ENCODE results near the gene FBXW12.

The FBXW12 gene

DNA sequence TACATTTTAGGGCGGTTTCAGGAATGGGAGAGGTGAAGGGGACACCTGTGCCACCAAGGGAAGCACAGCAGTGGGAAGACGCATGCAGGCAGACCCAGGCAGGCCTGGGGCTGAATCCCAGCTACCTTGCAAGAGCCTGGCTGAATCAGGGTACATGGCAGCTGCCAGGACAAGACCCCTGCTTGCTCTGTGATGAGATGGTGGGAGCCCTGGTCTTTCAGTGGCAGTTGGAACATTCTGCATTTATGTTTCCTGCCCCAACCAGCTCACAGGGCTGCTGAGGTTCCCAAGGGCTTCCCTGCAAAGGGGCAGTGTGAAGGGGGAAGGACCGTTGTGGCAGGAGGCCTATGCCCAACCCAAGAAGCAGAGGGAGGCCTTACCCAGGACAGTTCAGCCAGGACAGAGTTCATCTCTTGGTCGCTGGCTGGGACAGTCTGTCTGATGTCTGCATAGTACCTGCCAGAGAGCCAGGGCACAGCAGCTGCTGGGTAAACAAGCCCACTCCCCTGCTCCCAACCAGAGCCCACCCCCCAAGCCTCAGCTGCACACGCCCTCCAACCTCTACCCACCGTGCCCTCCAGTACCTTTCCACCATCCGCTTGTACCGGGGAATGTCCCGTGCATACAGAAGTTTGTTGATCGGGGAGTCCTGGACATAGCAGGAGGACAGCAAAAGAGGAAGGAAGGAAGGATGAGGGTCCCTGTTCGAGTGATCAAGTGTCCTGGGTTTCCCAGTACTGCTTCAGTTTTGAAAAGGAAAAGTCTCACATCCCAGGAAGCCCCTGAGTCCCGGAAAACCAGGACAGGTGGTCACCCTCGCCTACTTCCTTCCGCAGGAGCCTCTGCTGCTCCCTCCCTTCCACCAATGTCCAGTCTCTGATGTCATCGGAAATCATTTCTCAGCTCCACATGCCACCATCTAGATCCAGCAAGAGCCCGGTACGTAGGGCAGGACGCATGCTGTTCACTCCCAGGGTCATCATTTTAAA is 34.7 kb downstream of the FBXW12 start:
- Histone ChIP-seq H3K27ac (ENCODE audit: low read depth in 2 of 2, low read length in 2 of 2) (no peak overlapping the region), H3K9ac (ENCODE audit: low read depth in 1 of 2, low read length in 2 of 2) (no peak overlapping the region), H3K9me3 (ENCODE audit: control insufficient read depth in 2 of 2, low read length in 2 of 2) (no peaks in the 10 kb centered on the region), H3K36me3 (ENCODE audit: control insufficient read depth in 2 of 2, insufficient read depth in 2 of 2, low read length in 2 of 2) (peaks cover 52 to 55% of the 10 kb centered on the region in 2 donors), H3K27me3 (ENCODE audit: control insufficient read depth in 2 of 2, insufficient read depth in 2 of 2, low read length in 2 of 2) (no peaks in the 10 kb centered on the region), H3K4me1 (ENCODE audit: control insufficient read depth in 2 of 2, insufficient read depth in 2 of 2, low read length in 2 of 2) (no peaks in the 10 kb centered on the region), H3K4me3 (ENCODE audit: low read length in 2 of 2) (no peak overlapping the region)

DNA sequence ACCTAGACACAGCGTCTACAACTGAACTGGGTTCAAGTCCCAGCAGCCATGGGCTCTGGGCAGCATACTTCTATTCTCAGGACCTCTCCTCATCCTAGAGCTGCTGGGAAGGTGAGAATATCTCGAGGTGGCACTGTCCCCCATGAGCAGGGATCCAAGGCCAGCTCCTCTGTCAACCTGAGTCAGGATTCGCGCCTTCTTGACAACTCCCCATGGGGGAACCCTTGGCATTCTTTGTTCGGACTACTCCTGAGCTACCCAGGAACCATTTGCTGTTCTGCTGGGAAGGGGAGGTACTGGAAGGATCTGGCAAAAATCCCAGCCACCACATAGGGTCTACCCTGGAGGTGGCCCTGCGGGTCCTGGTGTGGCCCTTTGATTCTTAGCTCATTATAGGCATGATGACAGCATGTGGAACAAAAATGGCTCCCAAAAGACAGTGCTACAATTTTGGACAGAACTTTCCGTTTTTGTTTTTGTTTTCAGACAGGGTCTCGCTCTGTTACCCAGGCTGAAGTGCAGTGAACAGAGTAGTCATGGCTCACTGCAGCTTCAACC is 35.6 kb downstream of the FBXW12 start:
- Histone ChIP-seq H3K9me3 (ENCODE audit: control insufficient read depth in 2 of 2, low read length in 2 of 2) (no peaks in the 10 kb centered on the region), H3K27me3 (ENCODE audit: control insufficient read depth in 2 of 2, insufficient read depth in 2 of 2, low read length in 2 of 2) (no peaks in the 10 kb centered on the region), H3K4me3 (ENCODE audit: low read length in 2 of 2) (no peak overlapping the region), H3K4me1 (ENCODE audit: control insufficient read depth in 2 of 2, insufficient read depth in 2 of 2, low read length in 2 of 2) (no peaks in the 10 kb centered on the region), H3K27ac (ENCODE audit: low read depth in 2 of 2, low read length in 2 of 2) (no peak overlapping the region), H3K9ac (ENCODE audit: low read depth in 1 of 2, low read length in 2 of 2) (no peak overlapping the region), H3K36me3 (ENCODE audit: control insufficient read depth in 2 of 2, insufficient read depth in 2 of 2, low read length in 2 of 2) (peaks cover 59 to 64% of the 10 kb centered on the region in 2 donors)

DNA sequence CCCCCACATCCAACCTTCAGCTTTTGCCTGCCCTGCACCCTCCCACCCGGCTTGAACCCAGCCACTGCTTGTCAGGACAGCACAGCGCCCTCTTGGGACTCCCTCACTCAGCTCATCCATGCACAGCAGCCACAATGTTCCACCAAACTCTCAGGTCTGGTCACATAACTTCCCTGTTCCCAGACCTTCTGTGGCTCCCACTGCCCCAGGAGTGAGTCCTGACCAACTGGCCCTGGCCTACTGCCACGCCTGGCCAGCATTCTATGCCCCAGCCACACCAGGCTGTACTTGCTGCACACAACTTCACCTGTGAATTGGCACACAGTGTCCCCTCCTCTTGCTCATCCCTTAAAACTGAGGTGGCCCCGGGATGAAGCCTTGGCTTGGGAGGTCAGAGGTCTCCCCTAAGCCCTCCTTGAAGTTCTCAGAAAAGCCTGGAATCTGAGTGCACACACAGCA is 36.8 kb downstream of the FBXW12 start:
- no peaks in the 10 kb centered on the region for H3K9me3 ChIP-seq (ENCODE audit: control insufficient read depth in 2 of 2, low read length in 2 of 2)
- no peaks in the 10 kb centered on the region for H3K27me3 ChIP-seq (ENCODE audit: control insufficient read depth in 2 of 2, insufficient read depth in 2 of 2, low read length in 2 of 2)
- no peak overlapping the region for H3K27ac ChIP-seq (ENCODE audit: low read depth in 2 of 2, low read length in 2 of 2)
- no peak overlapping the region for H3K9ac ChIP-seq (ENCODE audit: low read depth in 1 of 2, low read length in 2 of 2)
- H3K4me1 ChIP-seq (ENCODE audit: control insufficient read depth in 2 of 2, insufficient read depth in 2 of 2, low read length in 2 of 2) = no peaks in the 10 kb centered on the region
- H3K4me3 ChIP-seq (ENCODE audit: low read length in 2 of 2) = no peak overlapping the region
- H3K36me3 ChIP-seq (ENCODE audit: control insufficient read depth in 2 of 2, insufficient read depth in 2 of 2, low read length in 2 of 2) = peaks cover 64 to 70% of the 10 kb centered on the region in 2 donors

GRCh38 chr3:48409291-48410201 is 37.5 kb downstream of the FBXW12 start:
- Histone ChIP-seq H3K27ac (ENCODE audit: low read depth in 2 of 2, low read length in 2 of 2) (no peak overlapping the region), H3K9me3 (ENCODE audit: control insufficient read depth in 2 of 2, low read length in 2 of 2) (no peaks in the 10 kb centered on the region), H3K36me3 (ENCODE audit: control insufficient read depth in 2 of 2, insufficient read depth in 2 of 2, low read length in 2 of 2) (peaks cover 66 to 71% of the 10 kb centered on the region in 2 donors), H3K27me3 (ENCODE audit: control insufficient read depth in 2 of 2, insufficient read depth in 2 of 2, low read length in 2 of 2) (no peaks in the 10 kb centered on the region), H3K9ac (ENCODE audit: low read depth in 1 of 2, low read length in 2 of 2) (no peak overlapping the region), H3K4me3 (ENCODE audit: low read length in 2 of 2) (no peak overlapping the region), H3K4me1 (ENCODE audit: control insufficient read depth in 2 of 2, insufficient read depth in 2 of 2, low read length in 2 of 2) (no peaks in the 10 kb centered on the region)

- H3K9me3 ChIP-seq (ENCODE audit: control insufficient read depth in 2 of 2, low read length in 2 of 2) = no peaks in the 10 kb centered on the region
- no peaks in the 10 kb centered on the region for H3K27me3 ChIP-seq (ENCODE audit: control insufficient read depth in 2 of 2, insufficient read depth in 2 of 2, low read length in 2 of 2)
- no peak overlapping the region for H3K27ac ChIP-seq (ENCODE audit: low read depth in 2 of 2, low read length in 2 of 2)
- H3K4me1 ChIP-seq (ENCODE audit: control insufficient read depth in 2 of 2, insufficient read depth in 2 of 2, low read length in 2 of 2) = no peaks in the 10 kb centered on the region
- no peak overlapping the region for H3K9ac ChIP-seq (ENCODE audit: low read depth in 1 of 2, low read length in 2 of 2)
- H3K4me3 ChIP-seq (ENCODE audit: low read length in 2 of 2) = no peak overlapping the region
- peaks cover 67 to 74% of the 10 kb centered on the region in 2 donors for H3K36me3 ChIP-seq (ENCODE audit: control insufficient read depth in 2 of 2, insufficient read depth in 2 of 2, low read length in 2 of 2)
These were observed 38.4 kb downstream of the FBXW12 start for GRCh38 chr3:48410205-48411040.

- Histone ChIP-seq H3K4me3 (ENCODE audit: low read length in 2 of 2) (no peak overlapping the region), H3K36me3 (ENCODE audit: control insufficient read depth in 2 of 2, insufficient read depth in 2 of 2, low read length in 2 of 2) (peaks cover 66 to 77% of the 10 kb centered on the region in 2 donors), H3K27ac (ENCODE audit: low read depth in 2 of 2, low read length in 2 of 2) (no peak overlapping the region), H3K27me3 (ENCODE audit: control insufficient read depth in 2 of 2, insufficient read depth in 2 of 2, low read length in 2 of 2) (no peaks in the 10 kb centered on the region), H3K9ac (ENCODE audit: low read depth in 1 of 2, low read length in 2 of 2) (no peak overlapping the region), H3K9me3 (ENCODE audit: control insufficient read depth in 2 of 2, low read length in 2 of 2) (no peaks in the 10 kb centered on the region), H3K4me1 (ENCODE audit: control insufficient read depth in 2 of 2, insufficient read depth in 2 of 2, low read length in 2 of 2) (no peaks in the 10 kb centered on the region)
These were observed 39.1 kb downstream of the FBXW12 start for GRCh38 chr3:48411041-48411588.

DNA sequence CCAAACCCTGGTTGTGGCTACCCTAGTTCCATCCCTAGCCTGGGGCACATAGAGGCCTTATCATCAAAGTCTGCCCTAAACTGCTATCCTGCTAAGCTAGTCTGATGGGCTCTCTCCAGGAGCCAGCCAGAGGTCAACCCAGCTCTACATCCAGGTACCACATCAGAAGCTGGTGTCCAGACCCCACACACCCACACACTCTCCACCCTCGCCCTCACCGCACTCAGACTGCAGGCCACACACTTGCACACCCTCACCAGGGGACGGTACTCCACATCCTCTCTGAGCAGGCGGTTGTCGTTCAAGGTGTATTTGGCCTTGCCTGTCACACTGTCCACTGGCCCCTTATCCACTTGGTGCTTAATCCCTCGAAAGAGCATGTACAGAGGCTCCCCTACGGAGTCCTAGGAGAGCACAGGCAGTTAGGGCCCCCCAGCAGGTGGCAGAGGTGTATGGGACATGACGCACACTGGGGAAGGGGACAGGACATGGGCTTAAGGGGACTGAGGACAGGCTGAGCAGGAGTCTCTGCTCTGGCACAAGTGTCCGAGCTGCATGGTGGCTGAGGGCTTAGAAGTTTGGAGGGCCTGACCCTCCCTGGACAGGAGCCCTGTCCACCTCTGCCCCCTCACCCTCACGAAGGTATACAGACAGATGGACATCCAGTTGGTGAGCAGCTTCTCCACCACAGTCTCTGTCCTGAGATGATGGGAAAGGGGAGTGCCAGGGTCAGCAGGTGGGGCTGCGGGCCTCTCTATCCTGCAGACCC is 39.8 kb downstream of the FBXW12 start:
- Histone ChIP-seq H3K27ac (ENCODE audit: low read depth in 2 of 2, low read length in 2 of 2) (no peak overlapping the region), H3K36me3 (ENCODE audit: control insufficient read depth in 2 of 2, insufficient read depth in 2 of 2, low read length in 2 of 2) (peaks cover 67 to 77% of the 10 kb centered on the region in 2 donors), H3K4me1 (ENCODE audit: control insufficient read depth in 2 of 2, insufficient read depth in 2 of 2, low read length in 2 of 2) (no peaks in the 10 kb centered on the region), H3K9me3 (ENCODE audit: control insufficient read depth in 2 of 2, low read length in 2 of 2) (no peaks in the 10 kb centered on the region), H3K27me3 (ENCODE audit: control insufficient read depth in 2 of 2, insufficient read depth in 2 of 2, low read length in 2 of 2) (no peaks in the 10 kb centered on the region), H3K4me3 (ENCODE audit: low read length in 2 of 2) (no peak overlapping the region), H3K9ac (ENCODE audit: low read depth in 1 of 2, low read length in 2 of 2) (no peak overlapping the region)

DNA sequence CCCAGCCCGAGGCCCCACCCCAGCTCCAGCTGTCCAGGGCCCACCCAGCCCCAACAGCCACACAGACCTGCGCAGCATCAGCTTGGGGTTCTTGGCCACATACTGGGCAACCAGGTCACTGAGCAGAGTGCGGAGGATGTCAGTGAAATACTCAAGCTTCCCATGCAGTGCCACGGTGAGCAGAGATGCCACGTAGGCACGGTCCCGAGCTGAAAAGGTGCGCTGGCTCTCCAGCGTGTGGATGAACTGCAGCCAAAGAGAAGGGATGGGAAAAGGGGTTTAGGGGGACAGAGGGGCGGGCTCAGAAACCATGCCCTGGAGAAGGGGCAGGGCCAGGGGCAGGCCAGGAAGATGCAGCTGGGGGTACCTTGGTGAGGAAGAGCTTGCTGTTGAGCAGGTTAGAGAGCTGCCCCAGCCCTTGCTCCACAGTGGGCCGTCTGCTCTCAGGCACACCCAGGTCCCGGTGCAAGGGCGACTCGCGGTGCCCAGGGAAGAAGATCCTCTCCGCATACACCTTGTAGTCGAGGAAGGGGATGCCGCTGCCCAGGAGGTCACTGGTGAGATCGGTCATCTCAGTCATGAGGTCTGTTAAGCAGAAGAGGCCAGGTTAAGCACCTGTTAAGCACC is 40.5 kb downstream of the FBXW12 start:
- Histone ChIP-seq H3K36me3 (ENCODE audit: control insufficient read depth in 2 of 2, insufficient read depth in 2 of 2, low read length in 2 of 2) (peaks cover 70 to 75% of the 10 kb centered on the region in 2 donors), H3K4me1 (ENCODE audit: control insufficient read depth in 2 of 2, insufficient read depth in 2 of 2, low read length in 2 of 2) (no peaks in the 10 kb centered on the region), H3K9me3 (ENCODE audit: control insufficient read depth in 2 of 2, low read length in 2 of 2) (no peaks in the 10 kb centered on the region), H3K9ac (ENCODE audit: low read depth in 1 of 2, low read length in 2 of 2) (no peak overlapping the region), H3K27me3 (ENCODE audit: control insufficient read depth in 2 of 2, insufficient read depth in 2 of 2, low read length in 2 of 2) (no peaks in the 10 kb centered on the region), H3K4me3 (ENCODE audit: low read length in 2 of 2) (no peak overlapping the region), H3K27ac (ENCODE audit: low read depth in 2 of 2, low read length in 2 of 2) (no peak overlapping the region)

Data from mucosa of rectum (tissue), 2 donors.